Hematopoietic multipotent progenitor cell treated with erythropoietin and hydrocortisone succinate and interleukin-3 and kit ligand, for 17 days (in vitro differentiated cells): ENCODE data around the gene LGR5.

Experiments
- DNase-seq: peaks from one replicate; pipeline ENCODE4 v3.0.0-alpha.2; 2015; ENCODE audit warnings: low spot score

Gene LGR5

GRCh38 chr12:71594214-71594948, 154.8 kb downstream of the LGR5 start:
- no peak for DNase-seq

GRCh38 chr12:71599210-71599609, 159.6 kb downstream of the LGR5 start:
- DNase-seq = no peak

DNA sequence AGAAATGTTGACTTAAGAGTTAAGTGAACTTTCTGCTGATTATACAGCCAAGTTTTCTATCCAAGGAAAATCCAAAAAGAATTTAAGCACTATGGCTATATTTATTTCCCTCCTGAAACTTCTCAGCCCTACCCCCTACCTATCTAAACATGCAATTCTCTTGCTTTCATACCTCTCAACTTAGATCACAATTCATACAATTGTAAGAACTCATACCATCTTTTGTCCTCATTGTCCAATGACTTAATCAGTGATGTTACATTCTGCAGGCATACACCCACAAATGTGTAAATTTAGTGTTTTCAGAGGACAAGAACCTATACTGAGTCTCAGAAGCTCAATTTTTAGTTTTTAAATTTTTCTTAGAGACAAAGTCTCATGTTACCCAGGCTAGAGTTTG, 161.9 kb downstream of the LGR5 start:
- DNase-seq = no peak

DNA sequence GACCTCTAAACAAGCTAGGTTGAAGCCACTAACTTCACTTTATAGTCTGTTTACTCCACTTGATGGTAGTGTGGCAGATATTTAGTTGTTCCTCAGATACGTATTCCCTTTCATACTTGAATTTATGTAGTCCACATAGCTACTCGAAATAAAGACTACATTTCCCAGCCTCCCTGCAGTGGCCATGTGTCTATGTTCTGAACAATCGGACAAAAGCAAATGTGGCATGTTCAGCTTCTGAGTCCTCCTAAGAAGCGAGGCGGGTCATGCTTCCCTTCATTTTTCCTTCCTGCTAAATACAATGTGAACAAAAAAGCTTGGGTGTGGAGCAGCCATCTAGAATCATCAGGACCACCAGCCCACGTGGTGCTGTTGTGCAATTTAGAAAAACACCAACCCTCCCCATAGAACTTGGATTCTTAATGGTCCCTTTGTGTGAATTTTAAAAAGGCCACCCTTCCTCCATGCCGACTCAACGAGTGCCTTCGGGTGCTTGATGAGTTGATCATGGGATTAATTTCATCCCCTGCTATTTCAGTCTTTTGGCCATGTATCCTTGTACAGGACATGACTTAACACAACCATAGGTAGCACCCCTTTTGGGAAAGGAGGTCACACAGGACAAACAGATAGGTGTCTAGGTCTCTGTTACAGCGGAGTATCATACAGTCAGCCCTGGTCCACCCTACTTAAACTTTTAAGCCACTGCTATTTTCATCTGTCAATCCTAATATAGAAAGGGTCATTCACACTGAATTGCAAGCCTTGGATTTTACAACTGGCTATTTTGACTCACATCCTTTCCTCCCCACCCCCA, 163.4 kb downstream of the LGR5 start:
- no peak for DNase-seq

DNA sequence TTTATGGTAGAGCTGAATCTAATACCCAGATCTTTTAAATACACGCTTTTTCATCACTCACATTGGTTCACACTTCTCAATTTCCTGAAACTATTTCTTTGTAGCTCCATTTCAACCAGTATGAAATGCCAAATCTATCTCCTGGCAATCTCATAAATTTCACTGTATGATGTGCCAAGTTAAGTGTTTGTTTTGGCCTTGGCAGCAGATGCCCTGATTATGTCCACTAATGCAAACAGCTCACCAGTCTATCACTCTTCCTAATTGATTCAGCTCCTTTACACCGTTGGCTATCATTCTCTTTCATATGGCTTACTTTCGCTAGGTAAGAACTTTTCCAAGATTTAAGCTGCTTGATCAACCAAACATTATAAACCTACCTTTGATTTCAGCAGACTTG, 165.4 kb downstream of the LGR5 start:
- no peak for DNase-seq

DNA sequence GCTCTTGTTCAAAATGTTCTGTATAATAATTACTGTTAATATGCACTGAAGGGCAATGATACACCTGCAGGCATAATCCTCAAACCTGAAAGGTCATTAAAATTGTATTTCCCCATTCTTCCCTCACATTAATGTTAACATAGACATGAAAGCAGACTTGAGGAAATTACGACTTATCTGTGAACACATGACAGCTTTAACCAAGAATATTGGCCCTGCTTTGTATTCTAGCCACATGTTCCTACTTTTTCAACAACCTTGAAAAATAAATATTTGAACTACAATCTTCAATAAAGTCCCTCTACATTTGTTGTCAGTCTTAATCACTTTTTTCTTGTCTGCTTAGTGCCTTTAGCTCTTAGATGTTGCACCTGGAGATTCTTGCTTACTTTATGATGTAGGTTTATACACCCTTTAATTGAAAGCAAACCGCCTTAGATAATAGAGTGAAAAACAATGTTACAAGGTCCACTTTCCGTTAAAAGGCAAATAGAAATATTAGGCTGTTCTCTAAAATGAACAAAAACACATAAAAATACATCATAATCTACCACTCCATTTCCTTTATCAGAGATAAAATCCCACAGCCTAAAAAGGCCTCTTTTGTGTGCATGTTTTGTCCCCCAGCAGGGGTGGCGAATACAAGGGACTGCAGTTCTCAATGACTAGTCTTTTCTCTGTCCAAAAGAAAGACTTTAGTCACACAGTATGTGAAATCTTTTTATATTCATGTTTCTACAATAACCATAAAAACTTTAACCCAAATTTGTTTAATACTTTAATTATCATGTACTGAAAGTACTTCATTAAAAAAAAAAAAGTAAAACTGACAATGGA, 168.1 kb downstream of the LGR5 start:
- DNase-seq = no peak

DNA sequence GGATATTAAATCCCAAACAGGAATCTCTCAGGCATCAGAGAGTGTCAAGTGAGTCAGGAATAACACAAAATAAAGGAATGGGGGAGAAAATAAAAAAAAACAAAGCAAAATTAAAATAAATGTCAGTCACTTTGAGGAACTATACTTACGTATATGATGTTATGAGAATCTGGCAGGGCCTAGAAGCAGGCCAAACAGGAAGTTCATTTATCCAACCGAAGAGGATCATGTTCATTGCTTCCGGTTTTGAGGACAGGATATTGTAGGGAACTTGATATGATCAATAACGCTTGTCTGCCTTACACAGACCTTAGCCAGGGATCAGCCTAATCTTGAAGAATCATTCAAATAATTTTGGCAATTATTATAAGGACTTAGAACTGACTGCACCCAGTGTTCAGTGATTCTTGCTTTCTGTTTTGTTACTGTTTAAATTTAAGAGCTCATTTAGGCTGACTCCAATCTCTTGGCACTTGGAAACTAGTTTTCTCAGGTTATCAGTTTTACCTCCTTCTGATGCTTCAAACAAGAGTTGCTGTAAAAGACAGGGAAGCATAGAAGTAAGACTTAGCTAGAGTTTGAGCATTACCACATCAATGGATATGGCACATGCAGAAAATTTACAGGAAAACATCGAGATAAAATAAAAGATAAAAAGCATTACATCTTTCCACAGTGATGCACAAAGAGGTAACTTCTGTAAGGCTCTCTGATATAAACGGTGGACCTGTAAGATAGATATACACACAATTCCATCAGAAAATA, 170.6 kb downstream of the LGR5 start:
- no peak for DNase-seq

DNA sequence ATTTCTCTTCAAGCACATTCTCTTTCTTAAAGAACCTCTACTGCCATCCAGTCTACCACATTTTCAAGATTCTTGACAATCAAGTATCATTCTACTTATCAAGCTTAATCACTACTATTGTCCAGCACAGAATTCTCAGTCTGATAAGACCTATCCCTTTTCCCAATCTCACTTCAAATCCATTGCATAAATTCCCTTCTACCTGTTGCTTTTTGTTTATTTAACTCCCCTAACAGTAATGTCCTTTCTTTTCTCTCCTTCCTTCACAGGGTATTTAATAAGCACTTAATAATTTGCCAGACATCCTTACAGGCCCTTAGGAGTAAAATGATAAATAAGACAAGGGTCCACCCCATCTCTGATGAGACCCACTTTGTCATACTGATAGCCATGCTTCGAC, 182.3 kb downstream of the LGR5 start:
- no peak for DNase-seq

GRCh38 chr12:71625476-71625875, 185.9 kb downstream of the LGR5 start:
- no peak for DNase-seq

DNA sequence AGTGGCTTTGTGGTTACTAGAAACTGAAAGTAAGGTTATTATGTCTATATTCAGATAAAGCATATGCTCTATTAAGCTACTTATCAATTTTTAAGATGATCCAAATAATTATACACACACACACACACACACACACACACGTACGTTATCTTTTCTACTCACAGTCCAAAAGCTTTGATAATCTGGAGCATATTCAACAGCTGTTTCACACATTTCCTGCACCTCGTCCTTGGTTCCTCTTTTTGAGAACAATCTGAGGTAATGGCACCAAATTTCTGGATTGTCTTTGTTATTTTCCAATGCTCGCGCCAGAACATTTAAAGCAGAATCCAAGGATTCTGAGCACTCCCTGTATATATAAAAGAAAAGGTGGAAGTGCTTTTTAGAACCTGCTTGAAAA, 186.5 kb downstream of the LGR5 start:
- no peak for DNase-seq

DNA sequence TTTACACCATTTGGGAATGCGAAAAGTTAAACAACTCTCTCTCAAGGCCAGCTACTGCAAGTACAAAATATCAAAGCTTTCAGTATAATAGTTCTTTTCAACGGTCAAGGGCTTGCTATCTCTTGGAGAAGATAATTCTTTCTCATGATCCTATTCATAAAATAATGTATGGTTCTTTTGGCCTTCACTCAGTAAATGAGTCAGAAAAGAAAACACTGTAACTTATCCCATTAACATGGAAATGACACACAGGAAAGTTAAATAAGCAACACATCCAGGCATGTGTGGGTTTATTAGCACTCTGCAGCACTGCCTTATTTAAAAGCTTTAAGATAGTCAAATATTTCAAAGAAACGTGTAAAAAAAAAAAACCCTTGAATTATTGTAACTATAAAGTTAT, 187.2 kb downstream of the LGR5 start:
- DNase-seq = no peak

GRCh38 chr12:71627438-71628002, 187.9 kb downstream of the LGR5 start:
- DNase-seq = no peak
